Smooth muscle cell of the brain vasculature (primary cell): Measurements from ENCODE around the gene LYSMD4.

ENCODE experiments used
- DNase-seq: peaks from one replicate; pipeline ENCODE4 v3.0.0-alpha.2; 2012; ENCODE audit warnings: low read depth, low spot score

LYSMD4 gene

DNA sequence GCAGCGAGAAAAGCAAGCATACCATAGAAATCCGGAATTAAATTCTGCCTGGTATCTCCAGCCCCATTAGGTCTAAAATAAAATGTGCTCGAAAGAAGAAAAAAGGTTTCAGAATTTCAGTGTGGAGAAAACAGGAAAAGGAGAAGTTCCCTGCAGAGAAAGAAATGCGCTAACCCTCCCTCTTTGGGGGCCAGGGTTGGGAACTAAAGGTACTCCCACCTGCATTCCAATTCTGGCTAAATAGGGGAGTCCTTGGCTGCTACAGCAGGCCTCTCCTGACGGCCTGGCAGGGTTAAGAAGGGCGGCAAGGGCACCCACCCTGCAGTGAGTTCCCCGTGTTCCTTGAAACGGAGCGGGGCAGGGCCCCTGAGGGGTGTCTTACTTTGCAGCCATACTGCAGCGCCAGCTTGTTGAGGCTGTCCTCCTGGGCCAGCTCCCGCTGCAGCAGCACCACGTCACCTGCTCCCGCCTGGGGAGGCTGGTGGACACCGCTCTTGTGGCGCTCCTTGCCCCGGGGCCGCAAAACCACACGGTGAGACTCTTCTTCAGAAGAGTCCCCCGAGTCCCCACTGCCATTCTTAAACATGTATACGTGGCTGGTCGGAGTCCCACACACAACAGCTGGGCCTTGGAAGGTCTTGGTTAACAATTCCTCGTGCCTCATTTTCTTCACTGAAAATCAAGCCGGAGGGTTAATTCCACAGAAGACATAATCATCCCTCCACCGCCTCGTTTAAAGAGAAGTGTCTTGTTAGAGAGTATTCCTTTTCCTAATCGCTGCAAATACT, 1.7 kb downstream of the LYSMD4 start:
- no peak for DNase-seq

DNA sequence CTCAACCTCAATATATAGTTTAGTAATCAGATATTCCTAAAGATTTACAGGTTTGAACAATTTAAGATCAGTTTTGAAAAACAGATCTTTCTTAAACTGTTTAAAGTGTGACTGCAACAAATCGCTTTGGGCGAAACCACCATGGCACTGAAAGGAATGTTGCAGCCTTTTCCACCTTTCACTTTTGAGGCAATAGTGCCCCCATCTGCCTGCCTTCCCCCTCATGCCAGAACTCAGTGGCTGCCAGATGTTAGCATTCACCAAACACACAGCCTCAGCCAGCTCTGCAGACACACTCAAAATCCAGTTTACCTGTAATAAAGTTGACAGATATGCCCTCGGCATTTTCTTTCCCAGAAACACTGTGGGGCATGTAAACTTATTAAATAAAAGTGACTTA, 3.3 kb downstream of the LYSMD4 start:
- DNase-seq: no peak

- DNase-seq: no peak
These were observed 3.9 kb downstream of the LYSMD4 start for GRCh38 chr15:99729327-99729726.

- DNase-seq: no peak
These were observed 4.3 kb downstream of the LYSMD4 start for GRCh38 chr15:99728916-99729315.

GRCh38 chr15:99727733-99728132, 5.5 kb downstream of the LYSMD4 start:
- DNase-seq: no peak

DNA sequence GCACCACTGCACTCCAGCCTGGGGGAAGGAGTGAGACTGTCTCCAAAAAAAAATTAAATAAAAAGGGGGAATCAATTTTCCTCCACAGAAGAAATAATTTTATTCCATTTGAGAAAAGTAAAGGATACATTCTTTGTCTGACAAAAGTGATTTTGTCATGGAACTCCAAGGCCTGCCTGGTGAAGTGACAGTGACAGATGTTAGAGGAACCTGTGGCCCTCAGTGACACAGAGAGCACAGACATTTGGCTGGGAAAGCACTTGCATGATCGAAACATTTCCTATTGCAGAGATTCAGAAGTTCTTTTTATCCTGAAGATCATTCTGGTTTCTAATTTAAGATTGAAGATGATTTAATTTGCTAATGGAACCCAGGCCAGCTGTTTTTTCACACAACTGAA, 5.9 kb downstream of the LYSMD4 start:
- no peak for DNase-seq

- DNase-seq: no peak
These were observed 6.9 kb downstream of the LYSMD4 start for GRCh38 chr15:99726333-99726732.

DNA sequence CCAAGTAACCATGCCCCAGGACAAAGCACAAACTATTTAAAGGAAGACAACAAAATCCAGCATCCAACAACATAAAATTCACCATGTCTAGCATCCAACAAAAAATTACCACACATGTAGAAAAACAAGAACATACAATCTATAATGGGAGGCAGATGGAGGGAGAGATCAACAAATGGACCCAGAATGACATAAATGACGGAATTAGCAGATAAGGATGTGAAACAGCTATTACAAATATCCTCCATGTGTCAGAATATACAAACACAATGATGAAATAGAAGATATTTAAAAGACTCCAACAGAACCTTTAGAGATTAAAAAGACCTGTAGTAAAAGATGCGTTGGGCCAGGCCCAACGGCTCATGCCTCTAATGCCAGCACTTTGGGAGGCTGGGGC, 10.8 kb downstream of the LYSMD4 start:
- DNase-seq: no peak

- no peak for DNase-seq
These were observed 11.3 kb downstream of the LYSMD4 start for GRCh38 chr15:99721896-99722295.

- DNase-seq: no peak
These were observed 12.0 kb downstream of the LYSMD4 start for GRCh38 chr15:99721104-99721778.

DNA sequence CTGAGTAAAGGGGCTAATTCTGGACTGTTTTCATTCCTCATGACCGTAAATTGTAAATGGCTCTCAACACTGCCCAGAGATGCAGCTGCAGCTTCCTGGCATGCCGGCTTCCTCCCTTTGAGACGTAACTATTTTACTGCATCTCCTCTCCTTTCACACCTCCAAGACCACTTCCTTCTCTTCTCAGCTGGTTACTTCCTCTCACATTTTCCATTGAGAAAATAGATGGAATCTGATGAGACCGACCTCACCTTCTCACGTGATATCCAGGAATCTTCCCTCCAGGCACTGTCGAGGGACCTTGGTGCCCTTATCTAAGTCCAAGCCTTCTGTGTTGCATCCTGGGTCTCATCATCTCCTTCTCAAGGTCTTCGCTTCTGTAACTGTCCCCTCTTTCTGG, 12.7 kb downstream of the LYSMD4 start:
- DNase-seq: no peak

DNA sequence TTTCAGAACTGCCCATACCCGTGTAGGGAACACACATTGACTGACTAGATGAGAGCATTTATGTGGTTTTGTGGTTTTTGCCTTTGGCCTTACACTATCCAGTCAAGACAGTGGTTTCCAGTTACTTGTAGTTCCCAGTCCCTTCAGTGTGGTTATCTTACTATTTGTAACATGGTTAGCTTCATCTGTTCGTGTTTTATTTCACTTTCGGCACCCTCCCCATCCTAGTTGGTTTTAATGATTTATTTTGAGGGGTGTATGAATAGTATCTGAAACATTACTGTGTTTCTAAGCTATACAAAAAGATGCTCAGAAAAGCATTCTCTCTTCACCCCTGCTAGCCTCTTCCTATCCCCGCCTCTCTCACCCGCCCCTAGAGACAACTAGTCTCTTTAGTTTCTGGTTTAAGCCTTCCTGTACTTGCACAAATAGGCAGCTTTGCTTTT, 14.1 kb downstream of the LYSMD4 start:
- no peak for DNase-seq

DNA sequence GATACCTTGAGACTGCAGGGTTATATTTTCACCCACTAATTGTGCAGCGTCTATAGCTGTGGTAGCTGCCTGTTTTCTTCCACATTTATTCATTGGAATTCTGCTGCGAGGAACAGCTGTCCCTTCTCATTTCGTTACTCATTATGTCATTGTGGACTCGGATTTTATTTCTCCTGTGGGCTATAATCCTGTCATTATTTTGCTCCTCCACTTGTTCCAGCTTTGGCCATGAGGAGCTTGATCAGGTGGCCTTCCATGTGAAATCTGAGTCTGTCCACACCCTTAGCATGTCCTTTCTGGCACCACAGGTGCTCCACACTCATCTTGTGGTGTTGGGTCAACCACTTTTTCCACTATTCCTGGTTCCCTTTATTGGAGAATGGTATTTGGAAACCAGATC, 14.8 kb downstream of the LYSMD4 start:
- no peak for DNase-seq

DNA sequence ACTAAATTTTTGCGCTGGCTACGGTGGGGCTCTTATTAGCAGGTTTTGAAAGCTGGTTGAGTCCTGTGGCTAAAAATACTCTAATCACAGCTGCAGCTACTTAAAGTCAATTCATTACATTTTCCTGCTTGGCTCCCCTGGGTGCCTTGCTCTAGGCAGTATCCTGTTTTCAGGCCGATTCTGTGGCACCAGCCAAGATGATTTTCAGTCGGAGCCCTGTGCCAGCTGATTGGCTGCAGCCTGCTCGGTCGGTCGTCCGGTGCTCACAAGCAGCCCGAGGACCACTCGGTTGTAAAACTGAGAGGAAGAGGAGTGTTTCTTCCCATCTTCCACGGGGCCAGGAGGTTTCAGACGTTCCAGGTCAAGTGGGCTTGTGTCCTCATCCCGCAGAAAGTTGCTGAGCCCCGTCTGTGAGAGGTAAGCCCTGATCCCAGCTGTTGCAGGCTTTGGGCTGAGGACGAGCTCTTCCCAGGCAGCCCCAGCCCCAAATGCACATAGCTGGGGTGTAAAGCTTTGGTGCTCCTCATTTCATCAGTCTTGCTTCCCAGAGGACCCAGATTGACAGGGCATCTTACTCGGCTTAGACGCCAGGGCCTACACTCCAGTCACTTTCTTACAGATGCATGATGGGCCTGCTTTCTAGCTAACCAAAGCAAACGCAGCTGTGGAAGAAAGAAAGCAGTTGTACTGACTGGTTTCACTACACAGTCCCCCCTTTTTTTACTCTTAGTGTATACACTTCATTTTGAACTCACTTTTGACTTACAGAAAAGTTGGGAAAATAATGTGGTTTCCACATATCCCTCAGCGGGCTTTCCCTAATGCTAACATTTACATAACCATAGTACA, 15.9 kb downstream of the LYSMD4 start:
- DNase-seq: no peak

- no peak for DNase-seq
These were observed 16.6 kb downstream of the LYSMD4 start for GRCh38 chr15:99716540-99717095.

DNA sequence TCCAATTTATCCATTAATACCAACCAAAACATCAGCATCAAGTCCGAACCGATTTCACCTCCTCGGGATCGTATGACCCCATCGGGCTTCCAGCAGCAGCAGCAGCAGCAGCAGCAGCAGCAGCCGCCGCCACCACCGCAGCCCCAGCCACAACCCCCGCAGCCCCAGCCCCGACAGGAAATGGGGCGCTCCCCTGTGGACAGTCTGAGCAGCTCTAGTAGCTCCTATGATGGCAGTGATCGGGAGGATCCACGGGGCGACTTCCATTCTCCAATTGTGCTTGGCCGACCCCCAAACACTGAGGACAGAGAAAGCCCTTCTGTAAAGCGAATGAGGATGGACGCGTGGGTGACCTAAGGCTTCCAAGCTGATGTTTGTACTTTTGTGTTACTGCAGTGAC, 20.8 kb downstream of the LYSMD4 start:
- no peak for DNase-seq

GRCh38 chr15:99711625-99712024, 21.6 kb downstream of the LYSMD4 start:
- no peak for DNase-seq

DNA sequence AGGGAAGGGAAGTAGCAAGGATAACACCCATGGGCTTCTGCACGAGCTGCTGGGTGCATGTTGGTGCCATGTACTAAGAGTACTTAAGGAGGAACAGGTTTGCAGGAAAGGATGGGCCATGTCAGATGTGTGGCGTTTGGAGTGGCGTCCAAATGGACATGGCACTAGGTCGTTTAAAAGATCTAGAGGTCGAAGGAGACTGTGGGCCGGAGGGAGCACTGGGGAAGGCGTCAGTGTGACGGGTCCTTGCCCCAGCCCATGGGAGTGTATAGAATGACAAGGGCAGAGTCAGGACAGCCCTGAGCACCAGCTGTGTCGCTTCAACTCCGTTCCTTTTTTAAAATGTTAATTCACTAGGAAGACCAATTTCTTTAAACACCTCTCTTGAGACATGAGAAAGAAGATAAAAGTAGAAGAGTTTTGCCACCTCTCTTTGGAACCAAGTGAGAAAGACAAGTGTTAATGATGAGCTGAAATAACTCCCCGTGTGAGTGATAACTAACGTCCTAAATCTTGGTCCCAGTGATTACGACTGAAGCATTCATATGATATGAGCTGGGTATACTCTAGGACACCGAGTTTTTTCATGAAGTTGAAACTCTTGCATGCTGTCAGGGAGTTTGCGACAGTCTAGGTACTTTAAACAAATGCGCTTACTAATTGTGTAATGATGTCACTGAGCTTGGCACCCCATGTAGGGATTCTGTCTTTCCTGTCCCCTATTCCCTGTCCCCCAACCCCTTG, 23.8 kb downstream of the LYSMD4 start:
- DNase-seq: no peak

DNA sequence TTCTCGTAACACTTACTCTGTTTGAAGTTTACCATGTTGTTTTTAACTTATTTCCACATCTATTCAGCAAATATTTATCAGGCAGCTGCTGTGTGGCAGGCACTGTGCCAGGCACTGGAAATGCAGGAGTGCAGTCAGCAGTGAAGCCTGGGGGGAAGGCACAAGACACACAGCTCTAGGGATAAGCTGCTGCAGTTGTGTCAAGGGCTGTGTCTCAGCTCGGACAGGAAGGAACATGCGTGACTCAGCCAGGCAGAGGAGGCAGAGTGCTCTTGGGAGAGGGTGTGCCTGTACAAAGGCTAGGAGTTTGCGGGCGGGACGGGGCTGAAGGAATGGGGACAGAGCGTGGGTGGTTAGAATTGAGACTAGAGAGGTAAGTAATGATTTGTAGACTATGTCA, 24.7 kb downstream of the LYSMD4 start:
- peak; percentile 44 for DNase-seq

DNA sequence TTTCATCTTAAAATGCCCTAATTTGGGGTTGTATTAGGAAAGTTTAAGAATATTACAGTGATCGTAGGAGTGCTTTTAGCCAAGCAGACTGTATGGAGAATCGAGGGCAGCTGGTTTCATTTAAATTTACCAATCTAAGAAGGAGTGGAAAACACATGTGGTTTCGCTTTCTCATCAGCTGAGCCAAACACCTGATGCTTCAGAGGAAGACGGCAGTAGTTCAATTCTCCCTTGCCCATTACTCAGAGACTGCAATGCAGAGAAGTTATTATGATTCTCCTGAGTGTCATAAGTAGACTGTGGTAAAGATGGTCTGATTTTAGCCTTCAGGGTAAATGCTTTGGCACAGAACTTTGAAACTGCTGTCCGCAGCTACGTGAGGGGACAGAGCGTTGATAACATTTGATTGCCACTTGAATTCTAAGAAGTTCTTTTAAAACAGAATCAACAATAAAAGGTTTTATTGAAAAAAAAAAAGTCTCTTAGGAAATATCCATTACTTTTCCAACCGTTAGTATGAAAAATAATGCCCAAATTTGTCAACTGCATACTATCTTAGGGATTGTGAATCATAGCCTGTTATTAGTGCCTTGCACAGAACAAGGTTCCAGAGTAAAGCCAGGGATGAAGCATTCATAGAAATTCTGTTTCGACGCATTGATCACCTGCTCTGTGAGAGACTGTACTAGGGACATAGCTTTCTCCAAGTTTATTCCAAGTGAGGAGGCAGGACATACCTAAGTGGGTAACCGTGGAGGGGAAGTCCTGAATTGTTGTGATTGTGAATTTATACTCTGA, 25.6 kb downstream of the LYSMD4 start:
- DNase-seq: no peak
